NCI-H510A treated with DMSO at 0.1 percent for 48 hours (cell line): ENCODE results near the gene ENPP6.

Experiments
- DNase-seq: peaks from one replicate; lab custom pipeline; 2025; lab: John Stamatoyannopoulos, UW

ENPP6 gene

GRCh38 chr4:184217634-184218033, at the start of gene ENPP6:
ENPP6 (minus strand) TSS chr4:184217873; CDS start chr4:184217819, 54 bp downstream.
- DNase-seq = no peak

- DNase-seq = no peak
Measured at GRCh38 chr4:184267206-184267608, 49.5 kb upstream of the ENPP6 start.

GRCh38 chr4:184265546-184266351, 48.1 kb upstream of the ENPP6 start:
- DNase-seq = peak; percentile 55

GRCh38 chr4:184263910-184264732, 46.4 kb upstream of the ENPP6 start:
- DNase-seq = peak; percentile 91

- DNase-seq = no peak
Measured at GRCh38 chr4:184263461-184263860, 45.8 kb upstream of the ENPP6 start.

GRCh38 chr4:184262901-184263300, 45.2 kb upstream of the ENPP6 start:
- no peak for DNase-seq

GRCh38 chr4:184261246-184261645, 43.6 kb upstream of the ENPP6 start:
- no peak for DNase-seq

GRCh38 chr4:184259866-184260265, 42.2 kb upstream of the ENPP6 start:
- no peak for DNase-seq

GRCh38 chr4:184259081-184259480, 41.4 kb upstream of the ENPP6 start:
- no peak for DNase-seq

GRCh38 chr4:184255871-184256642, 38.4 kb upstream of the ENPP6 start:
- DNase-seq = no peak

GRCh38 chr4:184255361-184255760, 37.7 kb upstream of the ENPP6 start:
- DNase-seq = no peak

- no peak for DNase-seq
Measured at GRCh38 chr4:184253072-184253420, 35.4 kb upstream of the ENPP6 start.

- no peak for DNase-seq
Measured at GRCh38 chr4:184252136-184253071, 34.7 kb upstream of the ENPP6 start.

- no peak for DNase-seq
Measured at GRCh38 chr4:184251670-184251980, 34.0 kb upstream of the ENPP6 start.

- peak; percentile 35 for DNase-seq
Measured at GRCh38 chr4:184250795-184251669, 33.4 kb upstream of the ENPP6 start.

GRCh38 chr4:184248216-184248615, 30.5 kb upstream of the ENPP6 start:
- DNase-seq = no peak

- DNase-seq = no peak
Measured at GRCh38 chr4:184247421-184247820, 29.7 kb upstream of the ENPP6 start.

GRCh38 chr4:184246426-184246825, 28.8 kb upstream of the ENPP6 start:
- no peak for DNase-seq

- DNase-seq = no peak
Measured at GRCh38 chr4:184238072-184238745, 20.5 kb upstream of the ENPP6 start.

GRCh38 chr4:184237612-184238011, 19.9 kb upstream of the ENPP6 start:
- DNase-seq = no peak
